HG03135 (cell line): Measurements from ENCODE around the gene RAB31.

ENCODE experiments used
- ATAC-seq: cut with Tn5 transposase; IDR thresholded peaks from one replicate; pipeline ENCODE4 v1.9.1; 2021; ENCODE audit warnings: mild to moderate bottlenecking, moderate library complexity; ENCODE audit not compliant: unreplicated experiment

The RAB31 gene

DNA sequence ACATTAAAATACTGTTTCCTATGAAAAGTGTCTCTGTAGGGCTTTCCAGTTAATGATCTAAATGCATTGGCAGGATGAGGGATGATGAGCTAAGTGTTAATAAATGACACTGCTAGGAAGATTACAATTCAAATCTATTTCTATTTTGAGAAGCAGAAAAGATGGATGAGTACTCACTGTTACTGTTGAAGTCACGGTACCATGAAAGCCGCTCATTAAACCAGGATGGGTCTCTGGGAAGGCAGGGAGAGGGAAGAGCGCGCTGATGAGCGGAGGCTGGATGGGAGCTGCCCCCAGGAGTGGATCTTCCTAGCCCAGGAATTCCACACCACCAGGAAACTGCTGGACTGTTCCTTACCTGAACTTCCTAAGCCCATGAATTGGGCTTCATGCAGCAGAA is 150.5 kb downstream of the RAB31 start:
- ATAC-seq: no peak

GRCh38 chr18:9859232-9859631 is 151.1 kb downstream of the RAB31 start:
- ATAC-seq: no peak

GRCh38 chr18:9860682-9861081 is 152.6 kb downstream of the RAB31 start:
- no peak for ATAC-seq

DNA sequence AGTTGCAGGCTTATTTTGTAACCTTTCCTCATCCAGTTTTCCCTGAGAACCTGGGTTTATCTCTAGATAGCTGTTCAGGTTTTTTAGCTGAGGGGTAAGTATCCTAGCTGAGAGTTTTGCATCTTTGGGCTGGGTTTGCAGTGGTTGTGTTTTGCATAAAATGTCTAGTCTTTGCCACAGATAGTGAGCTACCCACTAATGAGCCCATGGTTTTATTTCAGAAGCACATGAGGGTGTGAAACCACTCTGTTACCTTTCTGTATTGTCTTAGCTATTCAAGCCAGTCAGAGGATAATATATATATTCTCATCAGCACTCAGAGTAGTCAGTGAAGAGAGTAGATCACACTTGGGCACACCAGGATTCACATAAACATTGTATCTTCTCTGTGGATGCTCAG is 153.1 kb downstream of the RAB31 start:
- peak; percentile 75 for ATAC-seq

GRCh38 chr18:9861933-9862332 is 153.8 kb downstream of the RAB31 start:
- ATAC-seq: peak; percentile 52

DNA sequence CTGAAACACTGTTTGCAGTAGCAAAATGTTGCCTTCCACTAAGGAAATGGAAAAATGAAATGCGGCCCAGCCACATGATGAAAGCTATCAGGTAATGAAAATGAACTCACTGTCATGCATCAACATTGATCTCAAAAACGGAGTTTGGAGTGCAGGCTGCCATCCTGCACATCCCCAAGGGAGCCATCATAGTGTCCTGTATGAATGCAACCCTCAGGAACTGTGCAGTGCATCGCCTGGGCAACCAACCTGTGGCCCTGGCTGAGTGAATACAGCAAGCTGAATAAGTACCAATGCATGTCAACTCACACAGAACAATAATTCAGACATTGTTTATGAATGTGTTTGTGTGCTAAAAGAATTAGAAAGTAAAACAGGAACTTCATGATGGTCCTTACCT is 154.6 kb downstream of the RAB31 start:
- no peak for ATAC-seq

GRCh38 chr18:9863282-9863681 is 155.2 kb downstream of the RAB31 start:
- no peak for ATAC-seq

DNA sequence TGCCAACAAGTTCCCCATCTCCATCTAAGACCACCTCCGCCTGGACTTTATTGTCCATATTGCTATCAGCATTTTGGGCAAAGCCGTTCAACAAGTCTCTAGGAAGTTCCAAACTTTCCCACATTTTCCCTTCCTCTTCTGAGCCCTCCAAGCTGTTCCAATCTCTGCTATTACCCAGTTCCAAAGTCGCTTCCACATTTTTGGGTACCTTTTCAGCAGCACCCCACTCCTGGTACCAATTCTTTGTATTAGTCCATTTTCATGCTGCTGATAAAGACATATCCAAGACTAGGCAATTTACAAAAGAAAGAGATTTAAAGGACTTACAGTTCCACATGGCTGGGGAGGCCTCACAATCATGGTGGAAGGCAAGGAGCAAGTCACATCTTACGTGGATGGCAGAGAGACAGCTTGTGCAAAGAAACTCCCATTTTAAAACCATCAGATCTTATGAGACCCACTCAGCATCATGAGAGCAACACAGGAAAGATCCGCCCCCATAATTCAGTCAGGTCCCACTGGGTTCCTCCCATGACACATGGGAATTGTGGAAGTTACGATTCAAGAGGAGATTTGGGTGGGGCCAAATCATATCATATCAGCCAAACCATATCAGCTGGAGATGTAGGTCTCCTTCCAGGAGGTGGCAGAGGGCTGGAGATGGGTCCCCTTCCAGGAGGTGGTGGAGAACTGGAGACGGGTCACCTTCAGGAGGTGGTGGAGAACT is 157.8 kb downstream of the RAB31 start:
- ATAC-seq: no peak

DNA sequence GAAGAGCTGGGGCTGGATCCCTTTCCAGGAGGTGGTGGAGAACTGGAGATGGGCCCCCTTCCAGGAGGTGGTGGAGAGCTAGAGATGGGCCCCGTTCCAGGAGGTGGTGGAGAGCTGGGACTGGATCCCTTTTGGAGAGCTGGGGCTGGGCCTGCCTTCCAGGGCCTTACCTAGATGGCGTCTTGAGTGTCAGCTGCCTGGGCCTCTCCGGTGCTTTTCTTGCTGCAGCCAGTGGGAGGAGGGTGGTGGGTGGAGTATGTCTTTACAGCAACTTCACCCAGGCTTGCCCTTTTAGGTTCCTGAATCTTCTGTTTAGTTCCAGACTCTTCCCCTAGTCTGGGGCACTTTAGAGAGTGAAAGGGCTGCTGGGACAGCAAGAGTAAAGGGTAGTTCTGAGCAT is 158.5 kb downstream of the RAB31 start:
- no peak for ATAC-seq

- no peak for ATAC-seq
These were observed 159.0 kb downstream of the RAB31 start for GRCh38 chr18:9867071-9867594.

DNA sequence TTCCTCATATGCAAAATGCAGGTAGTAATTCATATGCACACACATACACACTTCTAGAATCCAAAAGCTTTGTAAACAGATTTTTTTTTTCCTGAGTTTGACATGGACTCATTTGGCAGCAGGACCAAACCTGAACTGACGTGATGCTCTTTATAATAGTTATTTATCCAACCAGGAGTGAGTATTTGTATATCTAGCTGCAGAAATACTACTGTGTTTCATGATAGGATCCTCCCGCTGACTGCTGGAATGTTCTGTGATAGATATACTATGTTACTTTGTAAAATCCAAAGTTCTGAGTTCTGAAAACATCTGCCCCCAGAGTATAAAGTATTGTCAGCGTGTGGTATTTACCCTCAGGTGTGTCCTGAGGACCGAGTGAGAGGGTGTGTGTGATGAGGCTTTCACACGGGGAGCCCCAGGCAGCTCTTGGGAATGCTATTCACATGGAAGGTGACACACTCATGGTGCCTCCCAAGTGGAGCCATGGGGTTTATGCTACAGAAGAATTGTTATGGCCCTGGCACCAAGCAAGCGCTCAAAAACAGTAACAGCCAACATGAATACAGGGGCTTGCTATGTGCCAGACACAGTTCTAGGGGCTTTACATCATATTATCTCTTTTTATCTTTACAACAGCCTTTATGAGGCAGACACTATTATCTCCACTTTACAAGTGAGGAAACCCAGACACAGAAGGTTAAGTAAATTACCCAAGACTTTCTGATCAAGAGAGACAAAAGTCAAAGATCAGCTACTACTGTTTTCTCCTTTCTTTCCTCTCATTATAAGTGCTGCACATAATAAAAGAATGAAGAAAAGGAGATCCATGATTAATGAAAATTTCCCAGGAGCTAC is 161.0 kb downstream of the RAB31 start:
- ATAC-seq: no peak

- no peak for ATAC-seq
These were observed 161.8 kb downstream of the RAB31 start for GRCh38 chr18:9869715-9870430.

- no peak for ATAC-seq
These were observed 162.4 kb downstream of the RAB31 start for GRCh38 chr18:9870431-9871008.

DNA sequence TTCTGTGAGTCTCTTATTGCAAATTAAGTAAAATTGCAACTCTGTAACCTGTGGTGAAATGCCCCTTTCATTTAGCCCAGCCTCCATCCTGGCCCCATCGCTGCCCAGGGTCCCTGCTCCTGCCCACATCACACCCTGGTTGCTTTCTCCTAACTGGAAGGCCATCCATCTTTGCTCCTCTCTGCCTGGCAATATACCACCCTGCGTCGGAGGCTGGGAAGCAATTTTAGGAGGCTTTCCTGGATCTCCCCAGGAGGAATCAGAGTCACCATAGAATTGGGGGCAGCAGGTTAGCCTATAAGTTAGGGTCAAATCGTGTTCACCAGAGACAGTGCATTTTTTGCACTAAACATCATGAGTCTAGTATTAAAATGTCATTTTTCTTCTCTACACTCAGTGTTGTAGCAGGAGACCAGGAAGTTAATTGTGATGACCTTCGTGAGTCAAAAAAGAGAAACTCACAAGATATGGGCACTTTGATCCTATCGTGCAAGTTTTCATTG is 163.2 kb downstream of the RAB31 start:
- ATAC-seq: no peak

- no peak for ATAC-seq
These were observed 164.7 kb downstream of the RAB31 start for GRCh38 chr18:9872823-9873222.

DNA sequence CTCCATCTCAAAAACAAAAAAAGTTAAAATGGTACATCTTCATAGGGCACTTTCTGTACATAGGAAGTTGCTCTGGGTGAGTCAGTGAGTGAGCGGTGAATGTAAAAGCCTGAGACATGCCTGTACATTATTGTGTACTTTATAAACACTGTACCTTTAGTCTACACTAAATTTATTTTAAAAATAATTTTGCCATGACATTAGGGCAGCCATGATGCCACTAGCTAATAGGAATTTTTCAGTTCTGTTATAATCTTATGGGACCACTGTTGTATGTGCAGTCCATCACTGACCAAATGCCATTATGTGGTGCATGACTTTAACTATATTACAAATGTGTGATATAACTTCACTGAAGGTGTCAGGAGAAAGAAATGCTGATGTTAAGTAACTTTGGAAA is 166.6 kb downstream of the RAB31 start:
- no peak for ATAC-seq

GRCh38 chr18:9876212-9876866 is 168.2 kb downstream of the RAB31 start:
- ATAC-seq: no peak

GRCh38 chr18:9876867-9877654 is 169.0 kb downstream of the RAB31 start:
- no peak for ATAC-seq

DNA sequence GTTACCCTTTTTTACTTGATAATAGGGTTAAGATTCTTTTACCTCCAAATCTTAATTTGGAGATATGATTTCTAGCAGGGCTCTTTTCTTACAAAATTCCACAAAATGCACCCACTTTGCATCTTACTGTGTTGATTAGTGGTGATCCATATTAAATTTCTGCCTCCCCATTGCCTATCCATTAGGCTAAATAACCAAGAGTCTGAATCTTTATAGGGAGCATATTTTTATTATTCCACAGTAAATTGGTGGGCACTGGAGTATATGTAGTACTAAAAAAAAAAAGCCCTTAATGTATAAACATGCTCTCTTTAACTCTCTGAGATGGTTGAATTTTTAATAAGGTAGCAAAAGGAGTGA is 169.5 kb downstream of the RAB31 start:
- ATAC-seq: no peak

GRCh38 chr18:9878095-9878494 is 170.0 kb downstream of the RAB31 start:
- no peak for ATAC-seq
